DND-41 (cell line): Measurements from ENCODE around the gene UGDH.

Source experiments
- ATAC-seq: fragments of 200-7000 bp; cut with Tn5 transposase; 3 replicates; pipeline ENCODE4 v1.9.1; 2021; ENCODE audit warnings: low read depth; ENCODE audit not compliant: insufficient read depth
- DNase-seq: peaks from one replicate; pipeline ENCODE4 v3.0.0-alpha.2; 2020
- H2AFZ ChIP-seq: 2 replicates; pipeline ENCODE4 v1.6.0; 2012; ENCODE audit warnings: low read depth, low read length
- H3K27ac ChIP-seq: 2 replicates; pipeline ENCODE4 v1.5.1; 2012; ENCODE audit warnings: low read length, inconsistent platforms
- H3K27me3 ChIP-seq: fragments of 200-600 bp; sonication (generic); 2 replicates; pipeline ENCODE4 v1.6.0; 2012; ENCODE audit warnings: low read length, mild to moderate bottlenecking, inconsistent platforms; ENCODE audit not compliant: insufficient read depth, poor library complexity
- H3K36me3 ChIP-seq: 2 replicates; pipeline ENCODE4 v1.5.1; 2012; ENCODE audit warnings: low read length, inconsistent platforms; ENCODE audit not compliant: insufficient read depth
- H3K4me1 ChIP-seq: 2 replicates; pipeline ENCODE4 v1.5.1; 2012; ENCODE audit warnings: mild to moderate bottlenecking, low read length; ENCODE audit not compliant: insufficient read depth
- H3K4me2 ChIP-seq: 2 replicates; pipeline ENCODE4 v1.6.0; 2012; ENCODE audit warnings: mild to moderate bottlenecking, moderate library complexity, low read length, inconsistent platforms; ENCODE audit not compliant: insufficient read depth
- H3K4me3 ChIP-seq, 2 experiments: fragments of 200-600 bp in 1 of 2; shearing (Covaris generic) in 1 of 2; 2 replicates each; pipeline ENCODE4 v1.5.1; 2012 to 2016; ENCODE audit warnings: inconsistent platforms in 2 of 2, low read length in 2 of 2, mild to moderate bottlenecking in 2 of 2, low read depth in 1 of 2, moderate library complexity in 1 of 2
- H3K79me2 ChIP-seq: 2 replicates; pipeline ENCODE4 v1.6.0; 2012; ENCODE audit warnings: low read length, inconsistent platforms; ENCODE audit not compliant: insufficient read depth
- H3K9ac ChIP-seq: 2 replicates; pipeline ENCODE4 v1.6.0; 2012; ENCODE audit warnings: low read depth, mild to moderate bottlenecking, inconsistent platforms, low read length, moderate library complexity
- H3K9me3 ChIP-seq: 2 replicates; pipeline ENCODE4 v1.5.1; 2012; ENCODE audit warnings: low read length, moderate library complexity, mild to moderate bottlenecking, inconsistent platforms; ENCODE audit not compliant: insufficient read depth, severe bottlenecking
- H4K20me1 ChIP-seq: 2 replicates; pipeline ENCODE4 v1.6.0; 2012; ENCODE audit warnings: low read length; ENCODE audit not compliant: insufficient read depth
- EZH2 ChIP-seq: IDR thresholded peaks from 3 replicates; pipeline ENCODE4 v1.6.1; 2012; ENCODE audit warnings: borderline replicate concordance, low read depth, mild to moderate bottlenecking, moderate library complexity, low read length, inconsistent platforms; ENCODE audit not compliant: severe bottlenecking
- TF ChIP-seq, protein P1 (sequence below): IDR thresholded peaks from 2 replicates; pipeline ENCODE4 v1.5.1; 2012; ENCODE audit warnings: borderline replicate concordance, low read length, moderate library complexity, mild to moderate bottlenecking; ENCODE audit not compliant: poor library complexity, severe bottlenecking; ENCODE audit errors: extremely low read depth

Gene UGDH

DNA sequence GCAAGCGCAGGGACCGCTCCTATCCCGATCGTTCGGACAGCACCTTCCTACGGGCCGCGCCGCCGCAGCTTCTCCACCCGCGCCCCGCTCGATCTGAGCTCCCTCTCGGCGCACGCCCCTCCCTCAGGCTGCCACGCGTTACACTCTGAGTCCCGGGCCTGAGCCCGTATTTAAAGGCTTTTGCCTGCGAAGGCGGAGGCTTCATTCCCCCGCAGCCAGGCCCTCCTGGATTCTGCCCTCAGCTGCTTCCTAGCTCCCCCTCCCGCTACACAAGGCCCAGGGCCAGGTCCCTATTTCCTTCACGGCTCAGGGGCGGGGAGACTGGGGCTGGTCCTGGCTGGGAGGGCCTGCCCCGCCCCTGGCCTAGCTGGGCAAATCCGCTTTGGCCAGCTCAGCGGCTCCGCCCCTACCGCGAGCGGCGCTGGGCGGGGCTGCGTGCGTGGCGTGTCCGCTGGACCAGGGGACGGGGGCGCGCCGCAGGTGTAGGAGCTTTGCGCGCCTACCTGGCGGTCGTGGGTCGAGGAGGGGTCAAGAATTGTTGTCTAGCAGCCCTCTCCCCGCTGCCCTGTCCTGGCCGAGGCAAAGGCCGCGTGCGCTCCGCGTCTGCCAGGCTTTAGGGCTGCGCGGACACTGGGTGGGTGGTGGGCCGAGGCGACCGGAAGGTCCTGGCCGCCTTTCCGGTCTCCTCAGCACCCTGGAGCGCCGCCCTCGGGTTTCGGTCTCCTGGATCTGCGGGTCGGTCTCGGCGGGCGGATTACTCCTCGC, at the start of gene UGDH:
Gene UGDH, minus strand, starts transcription at position 144 of the 765 bp plus-strand sequence. CDS start 5,927 bp downstream, outside the sequence.
- H3K36me3 ChIP-seq = no peaks in the 10 kb centered on the region
- H3K27ac ChIP-seq = peak within 1 kb of the TSS; percentile 42
- H3K9ac ChIP-seq = peak within 1 kb of the TSS; percentile 75
- ATAC-seq (peak; percentile 98), DNase-seq (peak; percentile 91)
- H3K4me2 ChIP-seq = peak within 1 kb of the TSS; percentile 95
- no peaks in the 10 kb centered on the region for H4K20me1 ChIP-seq
- TF ChIP-seq, protein P1, sequence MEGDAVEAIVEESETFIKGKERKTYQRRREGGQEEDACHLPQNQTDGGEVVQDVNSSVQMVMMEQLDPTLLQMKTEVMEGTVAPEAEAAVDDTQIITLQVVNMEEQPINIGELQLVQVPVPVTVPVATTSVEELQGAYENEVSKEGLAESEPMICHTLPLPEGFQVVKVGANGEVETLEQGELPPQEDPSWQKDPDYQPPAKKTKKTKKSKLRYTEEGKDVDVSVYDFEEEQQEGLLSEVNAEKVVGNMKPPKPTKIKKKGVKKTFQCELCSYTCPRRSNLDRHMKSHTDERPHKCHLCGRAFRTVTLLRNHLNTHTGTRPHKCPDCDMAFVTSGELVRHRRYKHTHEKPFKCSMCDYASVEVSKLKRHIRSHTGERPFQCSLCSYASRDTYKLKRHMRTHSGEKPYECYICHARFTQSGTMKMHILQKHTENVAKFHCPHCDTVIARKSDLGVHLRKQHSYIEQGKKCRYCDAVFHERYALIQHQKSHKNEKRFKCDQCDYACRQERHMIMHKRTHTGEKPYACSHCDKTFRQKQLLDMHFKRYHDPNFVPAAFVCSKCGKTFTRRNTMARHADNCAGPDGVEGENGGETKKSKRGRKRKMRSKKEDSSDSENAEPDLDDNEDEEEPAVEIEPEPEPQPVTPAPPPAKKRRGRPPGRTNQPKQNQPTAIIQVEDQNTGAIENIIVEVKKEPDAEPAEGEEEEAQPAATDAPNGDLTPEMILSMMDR = no peak
- no peak for TF ChIP-seq EZH2
- peak within 1 kb of the TSS; percentile 92 for H2AFZ ChIP-seq
- H3K27me3 ChIP-seq = no peaks in the 10 kb centered on the region
- no peaks in the 10 kb centered on the region for H3K79me2 ChIP-seq
- peaks cover 24% of the 10 kb centered on the region for H3K4me1 ChIP-seq
- peak within 1 kb of the TSS; percentile 57 to 75 for H3K4me3 ChIP-seq
- H3K9me3 ChIP-seq = peaks cover 10% of the 10 kb centered on the region

DNA sequence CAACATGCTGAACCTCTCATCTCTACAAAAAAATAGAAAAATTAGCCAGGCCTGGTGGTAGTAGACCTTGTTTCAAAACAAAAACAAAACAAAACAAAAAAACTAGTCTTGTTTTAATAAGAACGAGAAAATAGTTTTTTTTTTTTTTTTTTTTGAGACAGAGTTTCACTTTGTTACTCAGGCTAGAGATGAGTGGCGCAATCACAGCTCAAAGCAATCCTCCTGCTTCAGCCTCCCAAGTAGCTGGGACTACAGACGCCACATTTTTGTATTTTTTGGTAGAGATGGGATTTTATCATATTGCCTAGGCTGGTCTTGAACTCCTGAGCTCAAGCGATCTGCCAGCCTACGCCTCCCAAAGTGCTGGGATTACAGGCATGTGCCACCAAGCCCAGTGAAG, 47.7 kb upstream of the UGDH start:
- no peaks in the 10 kb centered on the region for H3K4me1 ChIP-seq
- no peak overlapping the region for H3K27ac ChIP-seq
- H3K4me3 ChIP-seq = no peak overlapping the region
- H3K79me2 ChIP-seq = no peaks in the 10 kb centered on the region
- no peaks in the 10 kb centered on the region for H3K9me3 ChIP-seq
- H3K9ac ChIP-seq = no peak overlapping the region
- TF ChIP-seq EZH2 = no peak
- TF ChIP-seq, protein P1 = no peak
- H4K20me1 ChIP-seq = no peaks in the 10 kb centered on the region
- ATAC-seq (no peak), DNase-seq (no peak)
- H2AFZ ChIP-seq = no peak overlapping the region
- no peaks in the 10 kb centered on the region for H3K36me3 ChIP-seq
- H3K4me2 ChIP-seq = no peak overlapping the region
- no peaks in the 10 kb centered on the region for H3K27me3 ChIP-seq

DNA sequence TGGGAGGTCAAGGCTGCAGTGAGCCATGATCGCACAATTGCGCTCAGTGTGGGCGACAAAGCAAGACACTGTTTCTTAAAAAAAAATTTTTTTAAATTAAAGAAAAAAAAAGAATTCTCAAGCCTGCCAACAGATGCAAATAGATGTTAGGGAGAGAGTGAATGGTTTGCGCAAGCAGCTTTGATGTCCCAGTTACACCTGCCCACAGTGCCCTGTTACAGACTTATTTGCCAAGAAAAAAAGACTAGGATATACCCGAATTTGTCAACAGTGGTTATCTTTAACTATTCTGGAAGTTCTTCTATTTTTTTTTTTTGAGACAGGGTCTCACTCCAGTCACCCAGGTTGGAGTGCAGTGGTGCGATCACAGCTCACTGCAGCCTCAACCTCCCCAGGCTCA, 44.3 kb upstream of the UGDH start:
- no peak for ATAC-seq
- DNase-seq = no peak
- TF ChIP-seq, protein P1 = no peak
- TF ChIP-seq EZH2 = no peak
- Histone ChIP-seq H3K4me2 (no peak overlapping the region), H3K27me3 (no peaks in the 10 kb centered on the region), H3K27ac (no peak overlapping the region), H3K36me3 (no peaks in the 10 kb centered on the region), H4K20me1 (no peaks in the 10 kb centered on the region), H3K9me3 (no peaks in the 10 kb centered on the region), H3K79me2 (no peaks in the 10 kb centered on the region), H3K4me3 (no peak overlapping the region), H3K4me1 (no peaks in the 10 kb centered on the region), H2AFZ (no peak overlapping the region), H3K9ac (no peak overlapping the region)
